Upper lobe of left lung (tissue), 4 donors: ENCODE measurements around the gene NFIB.

Experiments
- CTCF ChIP-seq, 6 experiments: fragments of 450-650 bp in 4 of 6; fragments of 200-600 bp in 2 of 6; sonication (generic) in 2 of 6; IDR thresholded peaks; one replicate each; pipeline ENCODE4 v1.5.1; 2016 to 2019; ENCODE audit warnings: antibody characterized with exemption in 6 of 6
- EP300 ChIP-seq, 4 donors: sonication (generic); formaldehyde crosslinking; IDR thresholded peaks; one replicate each; pipeline ENCODE4 v1.5.1; 2017; ENCODE audit warnings: antibody characterized with exemption in 4 of 4, control low read depth in 2 of 4
- POLR2A ChIP-seq, 4 donors: fragments of 450-650 bp; IDR thresholded peaks; one replicate each; pipeline ENCODE4 v1.5.1; 2016 to 2017; ENCODE audit warnings: antibody characterized with exemption in 4 of 4, mild to moderate bottlenecking in 2 of 4
- POLR2AphosphoS5 ChIP-seq, 2 donors: sonication (generic); formaldehyde crosslinking; IDR thresholded peaks; one replicate each; pipeline ENCODE4 v1.5.1; 2017; ENCODE audit warnings: antibody characterized with exemption in 2 of 2

DNA sequence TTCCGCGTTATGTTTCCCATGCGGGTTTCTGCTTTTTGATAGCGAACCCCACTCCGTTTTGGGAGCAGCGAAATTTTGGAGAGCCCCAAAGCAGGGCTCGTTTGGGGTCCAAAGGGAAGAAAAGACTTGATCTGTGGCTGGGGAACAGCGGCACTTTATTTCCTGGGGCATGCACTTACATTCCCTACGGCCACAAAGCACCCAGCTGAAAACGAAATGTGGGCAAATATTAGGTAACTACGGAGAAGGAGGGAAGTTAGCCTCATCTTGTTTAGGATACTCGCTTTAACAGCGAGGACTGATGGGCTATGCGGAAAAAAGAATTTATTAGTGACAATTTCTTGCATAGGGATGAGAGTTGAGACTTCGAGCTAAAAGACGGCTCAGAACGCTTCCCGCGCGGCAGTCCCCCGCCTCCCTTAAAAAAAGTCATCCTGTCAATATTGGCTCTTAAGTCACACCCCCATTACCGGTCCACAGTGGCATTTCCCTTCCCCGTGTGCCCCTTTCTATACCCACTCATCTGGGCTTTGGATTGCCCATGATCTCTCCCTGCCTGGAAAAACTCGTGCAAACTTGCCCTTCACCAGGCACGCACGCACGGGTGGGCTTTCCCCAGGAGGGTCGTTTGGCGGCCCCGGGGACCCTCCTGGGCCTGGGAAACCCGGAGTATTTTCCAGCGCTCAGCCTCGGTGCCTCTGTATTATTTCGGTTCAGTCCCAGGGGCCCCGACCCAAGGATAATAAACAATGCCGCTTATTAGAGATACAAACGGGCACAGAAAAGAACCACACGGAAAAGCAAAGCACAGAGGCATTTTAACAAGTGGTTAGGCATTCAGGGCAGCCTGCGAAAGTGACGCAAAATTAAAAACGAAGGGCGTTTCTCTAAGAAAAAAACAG lies 35.8 kb upstream of the NFIB start:
- TF ChIP-seq CTCF (IDR thresholded peaks at IDR 0.05) (no peak), POLR2AphosphoS5 (IDR thresholded peaks at IDR 0.05) (no peak), EP300 (IDR thresholded peaks at IDR 0.05) (no peak), POLR2A (IDR thresholded peaks at IDR 0.05) (no peak)
